Ishikawa (cell line): Measurements from ENCODE around the gene SLFN5.

Experiments used
- CEBPB ChIP-seq: IDR thresholded peaks from 2 replicates; pipeline ENCODE4 v1.6.1; 2012
- CREB1 ChIP-seq: IDR thresholded peaks from 2 replicates; pipeline ENCODE4 v1.6.1; 2012; ENCODE audit warnings: low read depth
- EGR1 ChIP-seq: IDR thresholded peaks from 2 replicates; pipeline ENCODE4 v1.6.1; 2012
- EP300 ChIP-seq: IDR thresholded peaks from 2 replicates; pipeline ENCODE4 v1.6.1; 2012; ENCODE audit warnings: borderline replicate concordance
- FOXM1 ChIP-seq: IDR thresholded peaks from 2 replicates; pipeline ENCODE4 v1.6.1; 2012; ENCODE audit warnings: low read depth, borderline replicate concordance
- NFIC ChIP-seq: IDR thresholded peaks from 2 replicates; pipeline ENCODE4 v1.6.1; 2012
- RAD21 ChIP-seq: IDR thresholded peaks from 2 replicates; pipeline ENCODE4 v1.6.1; 2012; ENCODE audit warnings: low read depth
- TAF1 ChIP-seq: IDR thresholded peaks from 2 replicates; pipeline ENCODE4 v1.6.1; 2012; ENCODE audit warnings: low read depth, mild to moderate bottlenecking
- YY1 ChIP-seq: IDR thresholded peaks from 2 replicates; pipeline ENCODE4 v1.6.1; 2012; ENCODE audit warnings: low read depth
- ZBTB7A ChIP-seq: IDR thresholded peaks from 2 replicates; pipeline ENCODE4 v1.6.1; 2012; ENCODE audit warnings: low read depth
- TF ChIP-seq, protein P1 (sequence below): IDR thresholded peaks from 2 replicates; pipeline ENCODE4 v1.6.1; 2012; ENCODE audit warnings: low read depth, mild to moderate bottlenecking

DNA sequence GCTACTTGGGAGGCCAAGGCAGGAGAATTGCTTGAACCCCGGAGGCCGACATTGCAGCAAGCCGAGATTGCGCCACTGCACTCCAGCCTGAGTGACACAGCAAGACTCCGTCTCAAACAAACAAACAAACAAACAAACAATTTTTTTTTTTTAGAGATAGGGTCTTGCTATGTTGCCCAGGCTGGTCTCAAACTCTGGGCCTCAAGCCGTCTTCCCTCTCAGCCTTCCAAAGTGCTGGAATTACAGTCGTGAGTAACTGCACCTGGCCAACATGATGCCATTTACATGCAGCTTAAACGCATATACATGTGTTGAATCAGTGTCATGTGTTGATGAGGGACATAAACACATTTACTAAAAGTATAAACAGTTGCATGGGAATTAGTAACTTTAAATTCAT, 2.0 kb upstream of the SLFN5 start:
- TF ChIP-seq ZBTB7A: no peak
- no peak for TF ChIP-seq TAF1
- no peak for TF ChIP-seq RAD21
- TF ChIP-seq EGR1: no peak
- TF ChIP-seq FOXM1: no peak
- TF ChIP-seq, protein P1, sequence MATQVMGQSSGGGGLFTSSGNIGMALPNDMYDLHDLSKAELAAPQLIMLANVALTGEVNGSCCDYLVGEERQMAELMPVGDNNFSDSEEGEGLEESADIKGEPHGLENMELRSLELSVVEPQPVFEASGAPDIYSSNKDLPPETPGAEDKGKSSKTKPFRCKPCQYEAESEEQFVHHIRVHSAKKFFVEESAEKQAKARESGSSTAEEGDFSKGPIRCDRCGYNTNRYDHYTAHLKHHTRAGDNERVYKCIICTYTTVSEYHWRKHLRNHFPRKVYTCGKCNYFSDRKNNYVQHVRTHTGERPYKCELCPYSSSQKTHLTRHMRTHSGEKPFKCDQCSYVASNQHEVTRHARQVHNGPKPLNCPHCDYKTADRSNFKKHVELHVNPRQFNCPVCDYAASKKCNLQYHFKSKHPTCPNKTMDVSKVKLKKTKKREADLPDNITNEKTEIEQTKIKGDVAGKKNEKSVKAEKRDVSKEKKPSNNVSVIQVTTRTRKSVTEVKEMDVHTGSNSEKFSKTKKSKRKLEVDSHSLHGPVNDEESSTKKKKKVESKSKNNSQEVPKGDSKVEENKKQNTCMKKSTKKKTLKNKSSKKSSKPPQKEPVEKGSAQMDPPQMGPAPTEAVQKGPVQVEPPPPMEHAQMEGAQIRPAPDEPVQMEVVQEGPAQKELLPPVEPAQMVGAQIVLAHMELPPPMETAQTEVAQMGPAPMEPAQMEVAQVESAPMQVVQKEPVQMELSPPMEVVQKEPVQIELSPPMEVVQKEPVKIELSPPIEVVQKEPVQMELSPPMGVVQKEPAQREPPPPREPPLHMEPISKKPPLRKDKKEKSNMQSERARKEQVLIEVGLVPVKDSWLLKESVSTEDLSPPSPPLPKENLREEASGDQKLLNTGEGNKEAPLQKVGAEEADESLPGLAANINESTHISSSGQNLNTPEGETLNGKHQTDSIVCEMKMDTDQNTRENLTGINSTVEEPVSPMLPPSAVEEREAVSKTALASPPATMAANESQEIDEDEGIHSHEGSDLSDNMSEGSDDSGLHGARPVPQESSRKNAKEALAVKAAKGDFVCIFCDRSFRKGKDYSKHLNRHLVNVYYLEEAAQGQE: no peak
- TF ChIP-seq EP300: no peak
- TF ChIP-seq NFIC: no peak
- TF ChIP-seq YY1: no peak
- TF ChIP-seq CEBPB: no peak
- no peak for TF ChIP-seq CREB1
